ACC112 (cell line): ENCODE data around the gene PRRT1B.

ENCODE experiments used
- H2AFZ ChIP-seq: fragments of 200-600 bp; sonication (generic); one replicate; pipeline ENCODE4 v1.6.0; 2017; ENCODE audit warnings: antibody characterized with exemption, low read length; ENCODE audit not compliant: unreplicated experiment
- H3K27ac ChIP-seq: fragments of 200-600 bp; sonication (generic); 2 replicates; pipeline ENCODE4 v1.5.1; 2014; ENCODE audit warnings: low read depth, mild to moderate bottlenecking, antibody characterized with exemption, low read length, moderate library complexity
- H3K27me3 ChIP-seq: fragments of 200-600 bp; sonication (generic); 2 replicates; pipeline ENCODE4 v1.6.1; 2014; ENCODE audit warnings: mild to moderate bottlenecking, antibody characterized with exemption, low read length, moderate library complexity, mixed read lengths; ENCODE audit not compliant: insufficient read depth
- H3K36me3 ChIP-seq: fragments of 200-600 bp; sonication (generic); 2 replicates; pipeline ENCODE4 v1.6.1; 2016; ENCODE audit warnings: mild to moderate bottlenecking, antibody characterized with exemption, low read length, moderate library complexity, mixed read lengths; ENCODE audit not compliant: insufficient read depth
- H3K4me1 ChIP-seq: fragments of 200-600 bp; sonication (generic); one replicate; pipeline ENCODE4 v1.6.1; 2016; ENCODE audit warnings: low read length, mixed read lengths; ENCODE audit not compliant: insufficient read depth, unreplicated experiment, control insufficient read depth
- H3K4me3 ChIP-seq: fragments of 200-600 bp; sonication (generic); 2 replicates; pipeline ENCODE4 v1.5.1; 2014; ENCODE audit warnings: mild to moderate bottlenecking, low read depth, low read length
- H3K79me2 ChIP-seq: fragments of 200-600 bp; sonication (generic); one replicate; pipeline ENCODE4 v1.6.0; 2016; ENCODE audit warnings: low read length; ENCODE audit not compliant: control insufficient read depth, unreplicated experiment, insufficient read depth

Gene PRRT1B

DNA sequence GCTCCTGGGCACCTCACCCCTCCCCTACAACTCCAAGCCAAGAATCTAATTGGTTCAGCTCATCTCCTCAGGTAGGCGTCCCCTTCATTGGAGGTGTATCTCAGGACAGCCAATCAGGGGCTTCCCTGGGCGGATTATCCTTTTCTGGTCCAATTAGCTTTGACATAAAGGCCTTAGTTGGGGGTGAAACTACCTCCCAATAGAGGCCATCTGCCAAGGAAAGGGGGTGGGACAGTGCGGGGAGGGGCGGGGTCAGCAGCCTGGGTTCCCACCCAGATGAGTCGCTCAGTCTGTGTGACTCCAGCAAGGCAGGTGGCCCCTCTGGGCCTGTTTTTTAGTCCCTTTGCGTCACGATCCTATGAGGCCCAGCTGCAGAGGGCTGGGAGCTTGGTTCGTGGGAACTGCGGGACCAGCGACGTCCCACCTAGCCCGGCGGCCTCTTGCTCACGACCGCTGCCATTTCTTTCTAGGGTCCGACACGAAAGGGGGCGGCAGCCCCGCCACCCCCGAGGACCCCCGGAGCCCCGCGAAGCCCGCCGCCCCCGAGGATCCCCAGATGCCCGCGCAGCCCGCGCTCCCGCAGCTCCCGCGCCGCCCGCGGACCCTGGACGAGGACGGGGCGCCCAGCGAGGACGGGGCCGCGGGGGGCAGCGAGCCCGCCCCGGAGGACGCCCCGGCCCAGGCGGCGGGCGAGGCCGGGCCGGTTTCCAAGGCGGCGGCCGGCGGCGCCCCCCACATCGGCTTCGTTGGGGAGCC lies 8.9 kb downstream of the PRRT1B start:
- Histone ChIP-seq H3K27ac (no peak overlapping the region), H3K4me3 (no peak overlapping the region), H3K36me3 (no peaks in the 10 kb centered on the region), H3K27me3 (peaks cover 35% of the 10 kb centered on the region), H2AFZ (no peak overlapping the region), H3K4me1 (no peaks in the 10 kb centered on the region), H3K79me2 (no peaks in the 10 kb centered on the region)

DNA sequence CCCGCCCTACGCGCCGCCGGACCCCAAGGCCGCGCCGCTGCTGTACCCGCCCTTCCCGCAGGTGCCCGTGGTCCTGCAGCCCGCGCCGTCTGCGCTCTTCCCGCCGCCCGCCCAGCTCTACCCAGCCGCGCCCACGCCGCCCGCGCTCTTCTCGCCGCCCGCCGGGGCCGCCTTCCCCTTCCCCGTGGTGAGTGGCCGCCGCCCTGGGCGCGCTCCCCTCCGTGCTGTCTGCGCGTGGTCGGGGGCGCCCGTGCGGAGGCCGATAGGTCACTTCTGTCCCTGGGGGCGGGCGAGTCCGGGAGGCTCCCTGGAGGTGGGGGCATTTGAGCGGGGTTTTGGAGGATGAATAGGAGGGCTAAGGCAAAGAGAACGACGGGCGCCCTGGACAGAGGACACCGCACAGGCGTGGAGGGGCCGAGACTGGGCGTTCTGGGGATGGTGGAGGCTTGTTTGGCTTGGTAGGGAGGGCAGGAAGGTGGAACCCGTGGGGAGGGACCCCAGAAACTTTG lies 9.6 kb downstream of the PRRT1B start:
- Histone ChIP-seq H3K27ac (no peak overlapping the region), H3K4me1 (no peaks in the 10 kb centered on the region), H3K36me3 (no peaks in the 10 kb centered on the region), H3K27me3 (peaks cover 35% of the 10 kb centered on the region), H3K4me3 (no peak overlapping the region), H3K79me2 (no peaks in the 10 kb centered on the region), H2AFZ (no peak overlapping the region)

DNA sequence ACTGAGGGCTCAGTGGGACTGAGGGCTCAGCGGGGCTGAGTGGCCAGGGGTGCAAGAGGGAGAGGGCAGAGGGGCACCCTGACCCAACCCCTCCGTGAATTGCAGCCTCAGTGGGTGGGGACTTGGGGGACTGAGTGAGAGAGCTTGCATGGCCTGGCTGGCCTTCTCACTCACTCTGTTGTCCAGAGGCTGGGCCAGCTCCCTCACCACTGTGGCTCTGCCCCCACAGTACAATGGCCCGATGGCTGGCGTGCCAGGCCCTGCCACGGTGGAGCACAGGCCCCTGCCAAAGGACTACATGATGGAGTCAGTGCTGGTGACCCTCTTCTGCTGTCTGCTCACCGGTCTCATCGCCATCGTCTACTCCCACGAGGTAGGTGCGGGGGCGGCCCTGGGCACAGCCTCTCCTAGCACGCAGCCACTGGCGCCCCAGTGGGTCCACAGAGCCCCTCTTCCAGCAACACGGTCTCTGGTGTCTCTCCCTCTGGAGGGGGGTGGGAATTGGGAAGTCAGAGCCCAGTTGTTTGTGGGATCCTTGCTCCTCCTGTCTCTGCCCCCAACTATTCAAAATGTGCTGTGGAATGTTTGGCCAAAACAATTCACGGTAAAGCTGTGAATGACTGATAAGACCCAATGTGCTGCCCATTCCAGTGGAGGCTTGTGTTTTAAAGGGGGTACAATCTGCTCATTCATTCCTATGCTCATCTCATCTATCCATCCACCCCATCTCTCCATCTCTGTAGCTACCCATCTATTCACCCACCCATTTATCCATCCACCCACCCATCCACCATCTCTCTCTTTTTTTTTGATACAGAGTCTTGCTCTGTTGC lies 10.7 kb downstream of the PRRT1B start:
- Histone ChIP-seq H3K36me3 (no peaks in the 10 kb centered on the region), H3K4me1 (no peaks in the 10 kb centered on the region), H3K27me3 (peaks cover 35% of the 10 kb centered on the region), H3K4me3 (no peak overlapping the region), H3K27ac (no peak overlapping the region), H3K79me2 (no peaks in the 10 kb centered on the region), H2AFZ (no peak overlapping the region)

DNA sequence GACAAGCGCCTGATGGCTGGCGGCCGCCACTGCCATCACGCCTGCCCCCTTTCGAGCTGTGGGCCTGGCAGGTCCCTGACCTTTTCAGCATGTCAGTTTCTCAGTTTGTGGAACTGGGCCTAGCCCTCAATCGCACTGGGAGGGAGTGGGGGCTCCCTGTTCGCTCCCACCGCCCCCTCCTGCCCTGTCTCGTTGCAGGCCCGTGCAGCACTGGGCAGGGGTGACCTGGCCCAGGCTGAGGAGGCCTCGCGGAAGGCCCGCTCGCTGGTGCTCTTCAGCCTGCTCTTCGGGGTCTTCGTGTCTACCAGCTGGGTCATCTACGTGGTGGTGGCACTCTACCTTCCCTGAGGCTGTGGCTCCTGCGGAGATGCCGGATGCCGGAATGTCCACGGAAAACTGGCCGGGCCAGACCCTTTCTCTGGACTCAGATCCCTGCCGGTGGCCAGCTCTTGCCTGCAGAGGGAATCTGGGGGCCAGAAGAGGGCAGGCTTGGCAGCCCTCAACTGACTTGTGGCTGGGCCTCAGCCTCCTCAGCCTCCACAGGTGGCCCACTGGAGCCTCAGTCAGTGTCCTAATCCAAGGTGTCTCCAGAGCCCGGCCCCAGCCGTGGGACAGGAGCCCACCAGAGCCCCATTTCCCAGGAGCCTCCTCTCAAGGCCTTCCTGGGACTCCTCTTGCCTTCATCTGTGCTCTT lies 12.7 kb downstream of the PRRT1B start:
- Histone ChIP-seq H2AFZ (no peak overlapping the region), H3K27ac (no peak overlapping the region), H3K36me3 (no peaks in the 10 kb centered on the region), H3K27me3 (peaks cover 32% of the 10 kb centered on the region), H3K4me3 (no peak overlapping the region), H3K79me2 (no peaks in the 10 kb centered on the region), H3K4me1 (no peaks in the 10 kb centered on the region)

DNA sequence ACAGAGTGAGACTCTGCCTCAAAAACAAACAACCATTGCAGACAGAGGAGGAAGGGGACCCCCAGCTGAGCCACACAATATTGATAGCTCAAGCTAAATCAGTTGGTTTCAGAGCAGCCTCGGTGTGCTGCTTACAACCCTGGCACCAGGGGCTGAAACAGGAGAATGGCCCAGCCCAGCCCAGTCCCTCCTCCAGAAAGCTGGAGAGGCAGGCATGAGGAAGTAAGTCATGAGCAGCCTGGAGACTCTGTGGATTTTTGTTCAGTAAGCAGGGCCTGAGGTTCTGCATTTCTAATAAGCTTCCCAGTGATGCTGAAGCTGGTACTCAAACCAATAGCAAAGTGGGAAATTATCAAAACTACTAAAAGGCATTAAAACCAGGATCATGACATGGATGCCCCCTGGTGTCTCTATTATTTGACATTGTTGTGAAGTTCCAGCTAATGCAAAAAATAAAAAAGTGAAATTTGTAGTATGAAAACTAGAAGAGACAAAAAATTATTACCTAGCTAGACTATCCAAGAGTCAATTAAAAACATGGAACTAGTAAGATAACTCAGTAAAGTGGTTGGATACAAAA lies 14.2 kb downstream of the PRRT1B start:
- H3K79me2 ChIP-seq, result no peaks in the 10 kb centered on the region
- no peaks in the 10 kb centered on the region for H3K4me1 ChIP-seq
- peaks cover 18% of the 10 kb centered on the region for H3K27me3 ChIP-seq
- no peak overlapping the region for H3K4me3 ChIP-seq
- H3K36me3 ChIP-seq, result no peaks in the 10 kb centered on the region
- H2AFZ ChIP-seq, result no peak overlapping the region
- no peak overlapping the region for H3K27ac ChIP-seq

DNA sequence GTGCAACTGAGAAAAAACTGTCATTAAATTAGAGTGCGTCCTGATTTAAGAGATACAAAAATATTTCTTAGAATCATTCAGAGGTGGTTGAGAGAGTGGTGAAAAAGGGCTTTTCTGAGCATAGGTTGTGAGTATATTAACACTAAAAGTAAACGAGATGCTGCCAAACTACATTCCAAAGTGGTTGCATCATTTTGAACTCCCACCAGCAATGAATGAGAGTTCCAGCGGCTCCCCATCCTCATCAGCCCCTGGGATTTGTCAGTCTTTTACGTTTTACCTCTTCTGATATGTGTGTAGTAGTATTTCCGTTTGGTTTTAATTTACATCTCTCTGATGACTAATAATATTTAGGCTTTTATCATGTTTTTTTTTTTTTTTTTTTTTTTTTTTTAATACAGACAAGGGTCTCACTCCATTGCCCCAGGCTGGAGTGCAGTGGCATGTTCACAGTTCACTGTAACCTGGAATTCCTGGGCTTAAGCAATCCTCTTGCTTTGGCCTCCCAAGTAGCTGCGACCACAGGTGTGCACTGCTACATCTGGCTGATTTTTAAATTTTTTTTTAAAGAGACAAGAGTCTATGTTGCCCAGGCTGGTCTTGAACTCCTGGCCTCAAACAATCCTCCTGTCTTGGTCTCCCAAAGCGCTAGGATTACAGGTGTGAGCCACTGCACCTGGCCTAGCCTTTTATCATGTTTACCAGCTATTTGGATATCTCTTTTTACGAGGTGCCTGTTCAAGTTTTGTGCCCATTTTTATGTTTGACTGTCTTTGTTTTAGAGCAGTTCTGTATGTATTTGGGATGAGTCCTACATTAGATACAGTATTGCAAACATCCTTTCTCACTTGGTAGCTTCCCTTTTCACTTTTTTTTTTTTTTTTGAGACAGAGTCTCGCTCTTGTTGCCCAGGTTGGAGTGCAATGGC lies 17.0 kb downstream of the PRRT1B start:
- Histone ChIP-seq H2AFZ (no peak overlapping the region), H3K36me3 (no peaks in the 10 kb centered on the region), H3K4me3 (no peak overlapping the region), H3K27me3 (no peaks in the 10 kb centered on the region), H3K4me1 (no peaks in the 10 kb centered on the region), H3K27ac (no peak overlapping the region), H3K79me2 (no peaks in the 10 kb centered on the region)

DNA sequence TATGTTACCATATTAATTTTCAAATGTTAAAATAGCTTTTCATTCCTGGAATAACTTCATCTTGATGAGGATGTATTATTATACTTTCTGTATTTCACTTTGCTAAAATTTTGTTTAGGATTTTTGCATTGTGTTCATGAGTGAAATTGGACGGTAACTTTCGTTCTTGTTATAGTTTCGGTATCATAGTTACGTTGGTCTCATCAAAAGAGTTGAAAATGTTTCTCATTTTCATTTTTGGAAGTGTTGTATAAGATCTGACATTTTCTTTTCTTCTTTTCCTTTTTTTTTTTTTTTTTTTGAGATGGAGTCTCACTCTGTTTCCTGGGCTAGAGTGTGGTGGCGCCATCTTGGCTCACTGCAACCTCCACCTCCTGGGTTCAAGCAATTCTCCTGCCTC lies 20.0 kb downstream of the PRRT1B start:
- Histone ChIP-seq H3K4me1 (no peaks in the 10 kb centered on the region), H3K36me3 (no peaks in the 10 kb centered on the region), H3K27me3 (no peaks in the 10 kb centered on the region), H2AFZ (no peak overlapping the region), H3K4me3 (no peak overlapping the region), H3K79me2 (no peaks in the 10 kb centered on the region), H3K27ac (no peak overlapping the region)

DNA sequence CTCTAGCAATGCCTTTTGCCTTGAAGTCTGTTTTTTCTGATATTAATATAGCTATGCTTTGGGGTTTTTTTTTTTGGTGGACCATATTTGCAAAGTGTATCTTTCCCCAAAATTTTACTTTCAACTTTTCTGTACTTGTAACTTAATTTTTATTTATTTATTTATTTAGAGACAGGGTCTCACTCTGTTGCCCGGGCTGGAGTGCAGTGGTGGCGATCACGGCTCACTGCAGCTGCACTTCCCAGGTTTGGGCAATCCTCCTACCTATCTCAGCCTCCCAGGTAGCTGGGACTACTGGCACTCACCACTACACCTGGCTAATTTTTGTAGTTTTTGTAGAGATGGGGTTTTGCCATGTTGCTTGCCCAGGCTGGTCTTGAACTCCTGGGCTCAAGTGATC lies 20.8 kb downstream of the PRRT1B start:
- H3K27me3 ChIP-seq, result no peaks in the 10 kb centered on the region
- H3K79me2 ChIP-seq, result no peaks in the 10 kb centered on the region
- H3K27ac ChIP-seq, result no peak overlapping the region
- no peak overlapping the region for H3K4me3 ChIP-seq
- H3K36me3 ChIP-seq, result no peaks in the 10 kb centered on the region
- no peaks in the 10 kb centered on the region for H3K4me1 ChIP-seq
- no peak overlapping the region for H2AFZ ChIP-seq

DNA sequence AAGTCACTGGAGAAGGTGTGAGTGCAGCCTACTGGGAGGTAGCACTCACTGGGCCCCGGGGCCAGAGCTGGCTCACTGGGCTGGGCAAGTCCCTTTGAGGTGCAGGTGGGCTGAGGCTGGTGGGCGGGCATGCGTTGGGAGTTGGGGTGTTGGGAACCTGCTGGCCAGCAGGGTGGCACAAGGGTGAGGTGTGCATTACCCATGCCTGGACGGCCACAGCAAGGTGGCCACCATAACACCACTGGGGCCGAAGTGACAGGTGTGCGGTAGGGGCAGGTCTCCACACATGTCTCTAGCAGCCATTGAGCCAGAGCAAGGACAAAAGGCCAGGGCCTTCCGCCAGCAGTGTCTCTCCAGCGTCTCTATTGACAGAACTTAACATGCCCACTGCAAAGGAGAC lies 22.6 kb downstream of the PRRT1B start:
- Histone ChIP-seq H3K4me1 (no peaks in the 10 kb centered on the region), H3K4me3 (no peak overlapping the region), H3K36me3 (no peaks in the 10 kb centered on the region), H2AFZ (no peak overlapping the region), H3K27ac (no peak overlapping the region), H3K79me2 (no peaks in the 10 kb centered on the region), H3K27me3 (no peaks in the 10 kb centered on the region)
